ENCODE results near the gene AKIRIN1.
"Not testable (repeated sequence)": the region's sequence is repeated elsewhere in the genome, so short reads cannot be mapped to it uniquely, and the experiment has no call there.

The AKIRIN1 gene

DNA sequence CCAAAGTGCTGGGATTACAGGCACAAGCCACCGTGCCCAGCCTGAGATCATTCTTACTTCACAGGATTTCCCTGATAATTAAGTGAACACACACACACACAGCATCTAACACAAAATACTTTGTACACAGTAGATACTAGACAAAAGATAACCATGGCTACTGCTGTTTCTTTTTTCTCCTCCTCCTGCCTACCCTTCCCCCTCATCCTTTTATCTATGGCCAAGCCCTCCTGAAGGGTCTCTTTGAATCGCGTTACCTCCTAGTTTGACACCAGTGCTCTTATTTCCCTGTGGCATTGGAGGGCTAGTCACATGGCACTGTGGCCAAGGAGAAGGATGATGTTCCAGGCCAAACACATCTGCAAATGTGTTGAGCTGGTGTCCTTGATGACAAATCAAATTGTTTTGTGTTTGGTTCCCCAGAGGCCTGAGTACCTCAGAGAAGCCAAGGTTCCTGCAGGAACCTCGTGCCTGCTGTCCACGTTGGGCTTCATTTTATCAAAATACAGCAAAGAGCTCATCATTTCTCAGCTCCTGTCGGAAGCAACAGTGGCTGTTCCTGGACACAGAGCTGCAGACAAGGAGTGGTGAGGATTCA, 55.6 kb downstream of the AKIRIN1 start:
- DNase-seq: no peak

- no peak for DNase-seq
These were observed 56.5 kb downstream of the AKIRIN1 start for GRCh38 chr1:39047374-39048229.

DNA sequence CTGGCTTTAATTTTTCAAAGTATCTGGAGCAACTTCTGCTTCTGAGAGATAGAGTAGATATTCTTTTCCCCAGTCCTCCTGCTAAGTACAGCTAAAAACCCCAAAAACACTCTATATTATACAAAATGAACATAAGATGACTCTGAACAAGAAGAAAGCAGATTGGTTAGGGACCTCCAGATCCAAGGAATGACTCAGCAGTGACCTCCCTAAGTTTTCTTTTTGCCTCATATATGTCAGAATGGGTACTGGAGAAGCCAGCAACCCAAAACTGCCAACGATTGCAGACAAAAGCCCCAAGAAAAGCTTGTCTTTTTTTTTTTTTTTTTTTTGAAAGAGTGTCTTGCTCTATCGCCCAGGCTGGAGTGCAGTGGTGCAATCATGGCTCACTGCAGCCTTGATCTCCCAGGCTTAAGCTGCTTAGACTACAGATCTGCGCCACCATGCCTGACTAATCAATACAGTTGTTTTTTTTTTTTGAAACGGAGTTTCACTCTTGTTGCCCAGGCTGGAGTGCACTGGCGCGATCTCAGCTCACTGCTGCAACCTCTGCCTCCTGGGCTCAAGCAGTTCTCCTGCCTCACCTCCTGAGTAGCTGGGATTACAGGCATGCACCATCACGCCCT, 57.8 kb downstream of the AKIRIN1 start:
- no peak for DNase-seq

GRCh38 chr1:39050001-39050400, 58.9 kb downstream of the AKIRIN1 start:
- DNase-seq: no peak

DNA sequence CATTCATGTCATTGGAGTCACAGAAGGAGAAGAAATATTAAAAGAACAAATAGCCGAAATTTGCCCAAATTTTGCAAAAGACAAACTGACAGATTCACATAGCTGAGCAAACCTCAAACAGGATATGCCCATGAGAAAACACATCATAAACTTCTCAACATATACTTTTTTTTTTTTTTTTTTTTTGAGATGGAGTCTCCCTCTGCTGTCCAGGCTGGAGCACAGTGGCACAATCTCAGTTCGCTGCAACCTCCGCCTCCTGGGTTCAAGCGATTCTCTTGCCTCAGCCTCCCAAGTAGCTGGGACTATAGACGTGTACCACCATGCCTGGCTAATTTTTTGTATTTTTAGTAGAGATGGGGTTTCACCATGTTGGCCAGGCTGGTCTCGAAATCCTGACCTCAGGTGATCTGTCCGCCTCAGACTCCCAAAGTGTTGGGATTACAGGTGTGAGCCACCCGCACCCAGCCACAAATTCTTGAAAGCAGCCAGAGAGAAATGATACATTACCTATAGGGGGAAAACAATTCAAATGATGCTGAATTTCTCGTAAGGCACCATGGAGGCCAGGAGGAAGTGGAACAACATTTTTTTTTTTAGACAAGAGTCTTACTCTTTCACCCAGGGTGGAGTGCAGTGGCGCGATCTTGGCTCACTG, 60.2 kb downstream of the AKIRIN1 start:
- not testable (repeated sequence) for DNase-seq

- no peak for DNase-seq
These were observed 60.9 kb downstream of the AKIRIN1 start for GRCh38 chr1:39051956-39052355.

- not testable (repeated sequence) for DNase-seq
These were observed 64.2 kb downstream of the AKIRIN1 start for GRCh38 chr1:39055213-39055710.
